Fibroblast of villous mesenchyme (primary cell): Measurements from ENCODE around the gene ADCYAP1R1. TPM values are rescaled to one million over a fixed set of nuclear protein-coding genes. Genes with fewer than 3 reads are reported as not detected.

Experiments used
- DNase-seq: peaks from one replicate; pipeline ENCODE4 v3.0.0-alpha.2; 2010; ENCODE audit warnings: low read depth
- H3K4me3 ChIP-seq: 2 replicates; pipeline ENCODE4 v1.5.1; 2011; ENCODE audit warnings: low read depth, mild to moderate bottlenecking, low read length
- total RNA-seq: library from RNA; depleted of rRNA; stranded (reverse); fragments of >200 nt; gene quantifications from 2 replicates; pipeline ENCODE4 v1.2.3, GENCODE V29; 2012
- TF ChIP-seq, protein P1 (sequence below): IDR thresholded peaks from 2 replicates; pipeline ENCODE4 v1.5.1; 2012; ENCODE audit warnings: low read depth, mild to moderate bottlenecking, low read length; ENCODE audit not compliant: insufficient read depth

Gene ADCYAP1R1
- total RNA-seq, 1 donor: not detected

DNA sequence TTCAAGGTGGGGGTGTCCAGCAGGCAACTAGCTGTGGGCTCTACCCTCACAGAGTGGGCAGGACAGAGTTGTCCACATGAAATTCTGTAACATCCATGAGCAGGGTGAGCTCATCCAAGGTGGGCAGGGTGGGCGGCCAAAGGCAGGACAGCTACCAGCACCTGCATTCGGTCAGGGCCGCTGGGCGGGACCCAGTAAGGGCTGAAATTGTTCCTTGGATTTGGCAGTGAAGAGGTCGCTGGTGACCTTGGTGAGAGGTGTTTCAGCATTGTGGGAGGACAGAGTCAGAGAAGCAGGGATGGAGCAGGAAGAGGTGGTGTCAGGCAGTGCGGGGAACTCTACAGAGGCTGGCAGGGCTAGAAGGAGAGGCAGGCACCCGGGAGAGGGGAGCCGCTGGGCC is 23.9 kb downstream of the ADCYAP1R1 start:
- DNase-seq: no peak
- TF ChIP-seq, protein P1, sequence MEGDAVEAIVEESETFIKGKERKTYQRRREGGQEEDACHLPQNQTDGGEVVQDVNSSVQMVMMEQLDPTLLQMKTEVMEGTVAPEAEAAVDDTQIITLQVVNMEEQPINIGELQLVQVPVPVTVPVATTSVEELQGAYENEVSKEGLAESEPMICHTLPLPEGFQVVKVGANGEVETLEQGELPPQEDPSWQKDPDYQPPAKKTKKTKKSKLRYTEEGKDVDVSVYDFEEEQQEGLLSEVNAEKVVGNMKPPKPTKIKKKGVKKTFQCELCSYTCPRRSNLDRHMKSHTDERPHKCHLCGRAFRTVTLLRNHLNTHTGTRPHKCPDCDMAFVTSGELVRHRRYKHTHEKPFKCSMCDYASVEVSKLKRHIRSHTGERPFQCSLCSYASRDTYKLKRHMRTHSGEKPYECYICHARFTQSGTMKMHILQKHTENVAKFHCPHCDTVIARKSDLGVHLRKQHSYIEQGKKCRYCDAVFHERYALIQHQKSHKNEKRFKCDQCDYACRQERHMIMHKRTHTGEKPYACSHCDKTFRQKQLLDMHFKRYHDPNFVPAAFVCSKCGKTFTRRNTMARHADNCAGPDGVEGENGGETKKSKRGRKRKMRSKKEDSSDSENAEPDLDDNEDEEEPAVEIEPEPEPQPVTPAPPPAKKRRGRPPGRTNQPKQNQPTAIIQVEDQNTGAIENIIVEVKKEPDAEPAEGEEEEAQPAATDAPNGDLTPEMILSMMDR: no peak
- no peak overlapping the region for H3K4me3 ChIP-seq

DNA sequence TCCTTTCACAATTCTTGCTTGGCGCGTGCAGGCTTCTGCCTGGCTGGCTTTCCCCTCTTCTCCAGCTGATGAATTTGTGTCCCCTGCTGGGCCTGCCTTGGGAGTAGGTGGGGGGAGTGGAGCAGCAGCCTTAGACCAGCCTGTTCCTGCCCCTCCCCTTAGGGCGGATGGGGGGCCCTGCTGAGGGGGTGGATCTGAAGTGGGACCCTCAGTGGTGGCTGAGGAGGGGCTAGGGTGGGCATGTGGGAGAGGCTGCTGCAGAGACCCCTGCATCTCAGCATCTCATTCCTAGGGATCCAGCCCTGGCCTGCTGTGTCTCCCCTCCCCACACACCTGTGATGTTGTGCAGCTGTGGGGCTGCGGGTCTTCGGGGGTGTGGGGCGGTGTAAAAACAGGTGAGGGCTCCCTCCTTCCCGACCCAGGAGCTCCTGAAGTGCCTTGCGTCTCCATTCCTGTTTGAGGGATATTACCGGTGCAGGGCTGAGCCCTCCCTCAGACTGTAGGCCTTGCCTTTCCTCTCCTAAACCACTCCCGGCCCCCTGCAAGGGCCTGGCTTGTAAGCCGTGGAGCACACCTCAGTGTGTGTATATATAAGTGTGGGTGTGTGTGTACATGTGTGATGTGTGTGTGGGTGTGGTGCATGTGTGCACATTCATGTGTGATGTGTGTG is 24.7 kb downstream of the ADCYAP1R1 start:
- TF ChIP-seq, protein P1: no peak
- no peak for DNase-seq
- H3K4me3 ChIP-seq: no peak overlapping the region

DNA sequence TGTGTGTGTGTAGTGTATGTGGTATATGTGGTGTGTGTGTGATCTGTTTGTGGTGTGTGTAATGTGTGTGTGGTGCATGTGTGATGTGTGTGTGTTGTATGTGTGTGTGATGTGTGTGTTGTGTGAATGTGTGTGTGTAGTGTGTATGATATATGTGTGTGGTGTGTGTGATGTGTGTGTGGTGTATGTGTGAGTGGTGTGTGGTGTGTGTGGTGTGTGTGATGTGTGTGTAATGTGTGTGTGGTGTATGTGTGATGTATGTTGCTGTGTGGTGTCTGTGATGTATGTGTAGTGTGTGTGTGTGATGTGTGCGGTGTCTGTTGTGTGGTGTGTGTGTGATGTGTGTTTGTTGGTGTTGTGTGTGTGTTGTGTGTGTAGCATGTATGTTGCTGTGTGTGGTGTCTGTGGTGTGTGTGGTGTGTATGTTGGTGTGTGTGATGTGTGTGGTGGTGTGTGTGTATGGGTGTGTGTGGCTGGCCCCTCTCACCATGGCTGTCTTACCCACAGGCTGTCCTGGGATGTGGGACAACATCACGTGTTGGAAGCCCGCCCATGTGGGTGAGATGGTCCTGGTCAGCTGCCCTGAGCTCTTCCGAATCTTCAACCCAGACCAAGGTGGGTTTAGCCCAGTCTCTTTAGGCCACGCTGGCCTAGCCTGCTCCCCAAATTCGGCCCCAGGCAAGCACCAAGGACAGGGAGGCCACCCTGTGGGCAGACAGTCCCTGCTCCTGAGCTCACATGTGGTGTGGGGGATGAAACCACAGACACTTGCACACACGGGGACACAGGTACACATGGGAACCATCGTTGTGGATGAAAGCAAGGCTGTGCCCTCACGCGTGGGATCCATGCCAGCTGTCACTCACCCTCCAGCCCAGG is 25.6 kb downstream of the ADCYAP1R1 start:
- TF ChIP-seq, protein P1: no peak
- DNase-seq: no peak
- H3K4me3 ChIP-seq: no peak overlapping the region

- TF ChIP-seq, protein P1: no peak
- H3K4me3 ChIP-seq: no peak overlapping the region
- DNase-seq: no peak
Measured at GRCh38 chr7:31078363-31078990, 26.4 kb downstream of the ADCYAP1R1 start.

DNA sequence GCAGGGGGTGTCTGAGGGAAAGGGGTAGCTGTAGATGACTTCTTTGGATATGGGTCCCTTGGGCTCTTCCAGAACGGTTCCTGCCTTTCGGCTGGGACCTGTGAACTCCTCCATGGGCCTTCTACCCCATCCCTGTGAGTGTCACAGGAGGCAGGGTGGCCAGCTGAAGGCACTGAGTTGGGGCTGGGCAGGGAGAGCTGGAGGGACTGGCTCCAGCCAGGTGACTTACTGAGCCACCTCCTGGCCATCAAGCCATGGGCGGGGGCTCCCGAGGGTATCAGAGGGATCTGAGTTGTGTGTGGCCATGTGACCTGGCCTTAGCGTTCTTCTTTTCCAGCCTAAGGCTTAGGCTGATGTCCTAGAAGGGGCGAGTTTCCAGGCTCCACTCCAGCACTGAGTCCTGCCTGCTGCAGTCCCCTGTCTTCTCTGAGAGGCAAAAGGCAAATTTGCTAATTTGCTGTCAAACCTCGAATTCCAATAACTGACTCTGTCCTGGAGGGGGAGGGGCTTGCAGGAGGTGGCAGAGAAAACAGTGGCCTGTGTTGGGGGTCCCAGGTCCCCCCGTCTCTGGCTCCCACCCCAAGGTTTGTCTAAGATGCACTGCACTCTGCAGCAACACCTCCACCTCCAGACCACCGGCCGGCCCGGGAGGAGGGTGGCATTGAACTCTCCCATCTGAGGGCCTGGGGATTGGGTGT is 27.2 kb downstream of the ADCYAP1R1 start:
- no peak overlapping the region for H3K4me3 ChIP-seq
- TF ChIP-seq, protein P1: no peak
- DNase-seq: no peak

GRCh38 chr7:31079824-31080511 is 27.9 kb downstream of the ADCYAP1R1 start:
- TF ChIP-seq, protein P1: no peak
- H3K4me3 ChIP-seq: no peak overlapping the region
- DNase-seq: no peak
